IMR-90 (cell line): ENCODE data around the gene BLTP2. TPM values are rescaled to one million over a fixed set of nuclear protein-coding genes. Genes with fewer than 3 reads are reported as not detected.

Experiments used
- ATAC-seq: fragments of 200-7000 bp; cut with Tn5 transposase; 2 replicates; pipeline ENCODE4 v1.9.1; 2020; ENCODE audit warnings: low read depth, mild to moderate bottlenecking, moderate library complexity
- BruUV-seq: library from RNA; stranded (reverse); fragments of 400-500 nt; replicated peaks from 2 replicates; lab custom pipeline; 2021; lab: Mats Ljungman, UMichigan
- CTCF ChIA-PET: fragments of 300-600 bp; formaldehyde crosslinking; extraction: SDS; loops from one replicate; lab custom pipeline; 2021; ENCODE audit warnings: antibody characterized with exemption; lab: Yijun Ruan, JAX
- POLR2A ChIA-PET: fragments of 300-600 bp; sonication (Branson Sonifier 250); formaldehyde crosslinking; loops from one replicate; lab custom pipeline; 2022; ENCODE audit warnings: antibody characterized with exemption; ENCODE audit not compliant: unreplicated experiment; lab: Charles Lee
- DNase-seq: peaks from one replicate; pipeline ENCODE4 v3.0.0; 2013
- H2AFZ ChIP-seq: replicated peaks from 2 replicates; pipeline ENCODE3; 2013; ENCODE audit warnings: low read length, mild to moderate bottlenecking; ENCODE audit not compliant: poor library complexity
- H2AK5ac ChIP-seq: 2 replicates; pipeline ENCODE4 v1.6.1; 2013; ENCODE audit warnings: low read depth, low read length, inconsistent platforms
- H2AK9ac ChIP-seq: replicated peaks from 2 replicates; pipeline ENCODE3; 2013; ENCODE audit warnings: mild to moderate bottlenecking, low read depth, low read length, moderate library complexity; ENCODE audit not compliant: poor library complexity
- H2BK120ac ChIP-seq: 2 replicates; pipeline ENCODE4 v1.6.1; 2013; ENCODE audit warnings: low read depth, low read length, inconsistent platforms
- H2BK15ac ChIP-seq: 3 replicates; pipeline ENCODE4 v1.6.1; 2013; ENCODE audit warnings: low read depth, low read length, inconsistent platforms
- H2BK20ac ChIP-seq: 2 replicates; pipeline ENCODE4 v1.6.1; 2013; ENCODE audit warnings: low read depth, mild to moderate bottlenecking, inconsistent platforms, low read length, moderate library complexity
- H2BK5ac ChIP-seq: 2 replicates; pipeline ENCODE4 v1.6.1; 2013; ENCODE audit warnings: mild to moderate bottlenecking, low read depth, low read length, inconsistent platforms; ENCODE audit not compliant: poor library complexity, severe bottlenecking
- H3K14ac ChIP-seq: replicated peaks from 2 replicates; pipeline ENCODE4 v1.6.1; 2013; ENCODE audit warnings: low read depth, low read length, inconsistent platforms
- H3K18ac ChIP-seq: 2 replicates; pipeline ENCODE4 v1.6.1; 2013; ENCODE audit warnings: low read depth, low read length, control low read depth
- H3K23ac ChIP-seq: 2 replicates; pipeline ENCODE4 v1.6.1; 2013; ENCODE audit warnings: low read depth, low read length, inconsistent platforms
- H3K27ac ChIP-seq: 2 replicates; pipeline ENCODE4 v1.5.1; 2013; ENCODE audit warnings: mild to moderate bottlenecking, control low read depth, low read length; ENCODE audit not compliant: insufficient read depth
- H3K27me3 ChIP-seq: 2 replicates; pipeline ENCODE4 v1.6.1; 2013; ENCODE audit warnings: low read length; ENCODE audit not compliant: control insufficient read depth, insufficient read depth
- H3K36me3 ChIP-seq: 2 replicates; pipeline ENCODE4 v1.6.1; 2013; ENCODE audit warnings: low read length, mixed read lengths; ENCODE audit not compliant: control insufficient read depth, insufficient read depth
- H3K4ac ChIP-seq: 2 replicates; pipeline ENCODE4 v1.6.1; 2013; ENCODE audit warnings: low read depth, low read length, inconsistent platforms
- H3K4me1 ChIP-seq: 2 replicates; pipeline ENCODE4 v1.6.1; 2013; ENCODE audit warnings: low read length, mixed read lengths; ENCODE audit not compliant: control insufficient read depth, insufficient read depth
- H3K4me2 ChIP-seq: 2 replicates; pipeline ENCODE4 v1.6.1; 2013; ENCODE audit warnings: low read depth, mild to moderate bottlenecking, control low read depth, low read length, moderate library complexity
- H3K4me3 ChIP-seq: 2 replicates; pipeline ENCODE4 v1.5.1; 2013; ENCODE audit warnings: low read depth, mild to moderate bottlenecking, control low read depth, low read length, moderate library complexity; ENCODE audit not compliant: insufficient read depth
- H3K56ac ChIP-seq: 2 replicates; pipeline ENCODE4 v1.6.1; 2013; ENCODE audit warnings: low read length, inconsistent platforms; ENCODE audit not compliant: insufficient read depth; ENCODE audit errors: extremely low read depth
- H3K79me1 ChIP-seq, 2 experiments: 2 replicates each; pipeline ENCODE4 v1.6.1; 2013; ENCODE audit warnings: low read length in 2 of 2, inconsistent platforms in 1 of 2, low read depth in 1 of 2
- H3K9ac ChIP-seq: 2 replicates; pipeline ENCODE4 v1.6.1; 2013; ENCODE audit warnings: low read depth, low read length, control low read depth
- H3K9me1 ChIP-seq: 2 replicates; pipeline ENCODE4 v1.6.1; 2013; ENCODE audit warnings: low read length, inconsistent platforms; ENCODE audit not compliant: insufficient read depth
- H3K9me3 ChIP-seq: 2 replicates; pipeline ENCODE4 v1.6.1; 2013; ENCODE audit warnings: low read length; ENCODE audit not compliant: control insufficient read depth, insufficient read depth
- H4K20me1 ChIP-seq: 2 replicates; pipeline ENCODE4 v1.6.1; 2013; ENCODE audit warnings: low read length, inconsistent platforms; ENCODE audit not compliant: insufficient read depth
- H4K5ac ChIP-seq: 2 replicates; pipeline ENCODE4 v1.6.1; 2013; ENCODE audit warnings: mild to moderate bottlenecking, low read depth, low read length, control low read depth
- H4K8ac ChIP-seq, 2 experiments: 2 replicates each; pipeline ENCODE4 v1.6.1; 2013; ENCODE audit warnings: low read depth in 2 of 2, low read length in 2 of 2, control low read depth in 1 of 2, inconsistent platforms in 1 of 2
- H4K91ac ChIP-seq: 2 replicates; pipeline ENCODE4 v1.6.1; 2013; ENCODE audit warnings: low read depth, low read length, inconsistent platforms; ENCODE audit not compliant: insufficient read depth
- CEBPB ChIP-seq: IDR thresholded peaks from 2 replicates; pipeline ENCODE4 v1.6.1; 2012; ENCODE audit warnings: low read depth, low read length, improper control_type of control experiment
- MAZ ChIP-seq: IDR thresholded peaks from 2 replicates; pipeline ENCODE4 v1.6.1; 2012; ENCODE audit warnings: low read depth, mild to moderate bottlenecking, low read length, improper control_type of control experiment, moderate library complexity, borderline replicate concordance
- MXI1 ChIP-seq: IDR thresholded peaks from 2 replicates; pipeline ENCODE4 v1.6.1; 2012; ENCODE audit warnings: low read depth, mild to moderate bottlenecking, low read length, moderate library complexity, borderline replicate concordance
- NFE2L2 ChIP-seq: fragments of 150-350 bp; IDR thresholded peaks from 2 replicates; pipeline ENCODE4 v1.6.1; 2016; ENCODE audit warnings: low read depth, mild to moderate bottlenecking, low read length
- WGBS, 2 experiments: methylation state at CpG; one replicate each; pipeline versions ENCODE4 v1.1.5 to v1.1.7; 2013; ENCODE audit warnings: missing lambda C conversion rate in 2 of 2; ENCODE audit not compliant: insufficient read length in 1 of 2; ENCODE audit errors: extremely low coverage in 2 of 2; 5-methylcytosine and 5-hydroxymethylcytosine counted together
- dilution Hi-C: fragments of 300-500 bp; cut with HindIII; formaldehyde crosslinking; loops from one replicate; pipeline ENCODE4 v1.14.3; 2018; ENCODE audit warnings: low sequenced_read_pairs; ENCODE audit not compliant: unreplicated experiment
- in situ Hi-C: fragments of 300-500 bp; cut with MboI; formaldehyde crosslinking; loops from 3 replicates; pipeline ENCODE4 v1.14.3; 2019; ENCODE audit warnings: low sequenced_read_pairs, inconsistent platforms, mixed read lengths
- intact Hi-C: fragments of 100-400 bp; cut with micrococcal nuclease; formaldehyde crosslinking; loops from 2 replicates; pipeline ENCODE4 v1.10.0; 2022
- polyA plus RNA-seq, 3 experiments: library from polyadenylated mRNA; depleted of rRNA; stranded (reverse); fragments of >200 nt; gene quantifications; 2 replicates each; pipeline ENCODE4 v1.2.3, GENCODE V29; 2012; ENCODE audit warnings: low replicate concordance in 1 of 3
- total RNA-seq: library from RNA; depleted of rRNA; stranded (reverse); fragments of >200 nt; gene quantifications from 2 replicates; pipeline ENCODE4 v1.2.3, GENCODE V29; 2012
- TF ChIP-seq, protein P1 (sequence below): fragments of 150-350 bp; IDR thresholded peaks from 2 replicates; pipeline ENCODE4 v1.6.1; 2016; ENCODE audit warnings: low read depth, mild to moderate bottlenecking, low read length, moderate library complexity, borderline replicate concordance
- TF ChIP-seq, protein P2 (sequence below): conservative IDR thresholded peaks from 2 replicates; pipeline ENCODE4 v1.5.1; 2012; ENCODE audit warnings: mild to moderate bottlenecking, low read depth, low read length, improper control_type of control experiment
- TF ChIP-seq, protein P3 (sequence below): fragments of 150-350 bp; IDR thresholded peaks from 2 replicates; pipeline ENCODE4 v1.6.1; 2017; ENCODE audit warnings: mild to moderate bottlenecking, antibody characterized with exemption, low read length, low read depth

BLTP2 gene
- total and polyA plus RNA-seq, 2 of the 4 experiments (the other 2 are of a cell fraction) = 42.3 to 174 TPM

DNA sequence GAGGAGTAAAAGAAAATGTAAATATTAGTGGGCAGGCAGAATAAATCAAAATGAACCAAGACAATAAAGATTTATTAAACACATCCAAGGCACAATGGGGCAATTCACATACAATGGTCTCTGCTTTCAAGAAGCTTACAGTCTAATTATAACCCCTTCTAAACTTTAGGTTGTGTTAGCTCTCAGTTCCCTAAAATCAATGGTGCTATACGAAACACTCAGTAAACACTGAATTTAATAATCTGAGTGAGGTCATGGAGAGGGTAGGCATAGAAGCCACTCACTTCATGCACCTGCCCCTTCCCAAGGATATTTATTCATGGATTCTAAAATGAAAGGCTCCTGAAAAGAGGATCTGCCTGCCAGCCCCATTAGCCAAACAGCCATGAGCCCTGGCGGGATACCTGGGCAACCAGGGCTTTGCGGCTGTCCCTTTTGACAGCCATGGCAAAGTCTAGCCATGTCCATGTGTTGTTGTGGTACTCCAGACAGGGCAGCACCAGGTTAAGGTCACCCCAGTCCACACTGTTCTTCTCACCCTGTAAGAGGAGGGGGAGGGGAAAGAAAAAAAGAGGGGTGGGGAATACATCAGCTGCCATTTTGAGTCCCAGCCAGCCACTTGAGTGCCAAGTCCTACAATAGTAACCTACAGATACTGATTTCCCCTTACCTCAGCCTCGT lies 29.6 kb downstream of the BLTP2 start:
- Histone ChIP-seq H3K79me1 (no peaks in the 10 kb centered on the region), H3K36me3 (peaks cover 55% of the 10 kb centered on the region), H3K56ac (no peak overlapping the region), H2AK5ac (no peak overlapping the region), H3K9ac (no peak overlapping the region), H2BK120ac (no peak overlapping the region), H4K8ac (no peak overlapping the region), H4K5ac (no peak overlapping the region), H3K27ac (no peak overlapping the region), H2AFZ (no peak overlapping the region), H2BK20ac (no peak overlapping the region), H2BK15ac (no peak overlapping the region), H3K9me3 (no peaks in the 10 kb centered on the region), H3K18ac (no peak overlapping the region), H3K4ac (no peak overlapping the region), H4K20me1 (peaks cover 8% of the 10 kb centered on the region; the same call in 1 of the 2 replicates), H3K23ac (no peak overlapping the region), H3K14ac (no peak overlapping the region), H2BK5ac (no peak overlapping the region), H4K91ac (no peak overlapping the region), H3K4me1 (no peaks in the 10 kb centered on the region), H2AK9ac (no peak overlapping the region), H3K9me1 (no peaks in the 10 kb centered on the region), H3K27me3 (no peaks in the 10 kb centered on the region), H3K4me2 (no peak overlapping the region), H3K4me3 (no peak overlapping the region)
- no peak for TF ChIP-seq MXI1
- TF ChIP-seq CEBPB = no peak
- TF ChIP-seq, protein P1, sequence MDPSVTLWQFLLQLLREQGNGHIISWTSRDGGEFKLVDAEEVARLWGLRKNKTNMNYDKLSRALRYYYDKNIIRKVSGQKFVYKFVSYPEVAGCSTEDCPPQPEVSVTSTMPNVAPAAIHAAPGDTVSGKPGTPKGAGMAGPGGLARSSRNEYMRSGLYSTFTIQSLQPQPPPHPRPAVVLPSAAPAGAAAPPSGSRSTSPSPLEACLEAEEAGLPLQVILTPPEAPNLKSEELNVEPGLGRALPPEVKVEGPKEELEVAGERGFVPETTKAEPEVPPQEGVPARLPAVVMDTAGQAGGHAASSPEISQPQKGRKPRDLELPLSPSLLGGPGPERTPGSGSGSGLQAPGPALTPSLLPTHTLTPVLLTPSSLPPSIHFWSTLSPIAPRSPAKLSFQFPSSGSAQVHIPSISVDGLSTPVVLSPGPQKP = no peak
- no peak for TF ChIP-seq MAZ
- TF ChIP-seq, protein P2, sequence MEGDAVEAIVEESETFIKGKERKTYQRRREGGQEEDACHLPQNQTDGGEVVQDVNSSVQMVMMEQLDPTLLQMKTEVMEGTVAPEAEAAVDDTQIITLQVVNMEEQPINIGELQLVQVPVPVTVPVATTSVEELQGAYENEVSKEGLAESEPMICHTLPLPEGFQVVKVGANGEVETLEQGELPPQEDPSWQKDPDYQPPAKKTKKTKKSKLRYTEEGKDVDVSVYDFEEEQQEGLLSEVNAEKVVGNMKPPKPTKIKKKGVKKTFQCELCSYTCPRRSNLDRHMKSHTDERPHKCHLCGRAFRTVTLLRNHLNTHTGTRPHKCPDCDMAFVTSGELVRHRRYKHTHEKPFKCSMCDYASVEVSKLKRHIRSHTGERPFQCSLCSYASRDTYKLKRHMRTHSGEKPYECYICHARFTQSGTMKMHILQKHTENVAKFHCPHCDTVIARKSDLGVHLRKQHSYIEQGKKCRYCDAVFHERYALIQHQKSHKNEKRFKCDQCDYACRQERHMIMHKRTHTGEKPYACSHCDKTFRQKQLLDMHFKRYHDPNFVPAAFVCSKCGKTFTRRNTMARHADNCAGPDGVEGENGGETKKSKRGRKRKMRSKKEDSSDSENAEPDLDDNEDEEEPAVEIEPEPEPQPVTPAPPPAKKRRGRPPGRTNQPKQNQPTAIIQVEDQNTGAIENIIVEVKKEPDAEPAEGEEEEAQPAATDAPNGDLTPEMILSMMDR = no peak
- TF ChIP-seq, protein P3, sequence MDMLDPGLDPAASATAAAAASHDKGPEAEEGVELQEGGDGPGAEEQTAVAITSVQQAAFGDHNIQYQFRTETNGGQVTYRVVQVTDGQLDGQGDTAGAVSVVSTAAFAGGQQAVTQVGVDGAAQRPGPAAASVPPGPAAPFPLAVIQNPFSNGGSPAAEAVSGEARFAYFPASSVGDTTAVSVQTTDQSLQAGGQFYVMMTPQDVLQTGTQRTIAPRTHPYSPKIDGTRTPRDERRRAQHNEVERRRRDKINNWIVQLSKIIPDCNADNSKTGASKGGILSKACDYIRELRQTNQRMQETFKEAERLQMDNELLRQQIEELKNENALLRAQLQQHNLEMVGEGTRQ = no peak
- no peak for TF ChIP-seq NFE2L2
- CTCF ChIA-PET = interaction anchor here (1.3 kb wide), 1 partner anchor 28 kb away, joined by 3 read pairs; no protein-coding TSS in a partner anchor
- POLR2A ChIA-PET = no interaction called here
- DNase-seq (no peak), ATAC-seq (no peak)
- dilution Hi-C loops = no loop called here
- intact Hi-C loops = no loop called here
- 71% methylated on average over 1 of the region's 4 CpGs; no CpG with 5 or more reads in 1 of the 2 experiments for WGBS, 2 experiments
- BruUV-seq = no TSS peak
- in situ Hi-C loops = loop anchor here (10.0 kb wide), 1 partner anchor 121 kb away; no protein-coding TSS in a partner anchor
